Sigmoid colon (tissue), 4 donors: ENCODE data around the gene PRPS2.

ENCODE experiments used
- POLR2A ChIP-seq, 2 donors: fragments of 450-650 bp; IDR thresholded peaks; one replicate each; pipeline ENCODE4 v1.6.1; 2016; ENCODE audit warnings: antibody characterized with exemption in 2 of 2, mild to moderate bottlenecking in 2 of 2, moderate library complexity in 2 of 2
- POLR2AphosphoS5 ChIP-seq, 4 donors: sonication (generic); formaldehyde crosslinking; IDR thresholded peaks; one replicate each; pipeline ENCODE4 v1.6.1; 2017; ENCODE audit warnings: antibody characterized with exemption in 4 of 4
- TF ChIP-seq, protein P1 (sequence below), 4 experiments: fragments of 450-650 bp in 3 of 4; fragments of 200-600 bp in 1 of 4; IDR thresholded peaks; one replicate each; pipeline ENCODE4 v1.5.1; 2016 to 2019; ENCODE audit warnings: antibody characterized with exemption in 4 of 4, mild to moderate bottlenecking in 3 of 4, moderate library complexity in 2 of 4

DNA sequence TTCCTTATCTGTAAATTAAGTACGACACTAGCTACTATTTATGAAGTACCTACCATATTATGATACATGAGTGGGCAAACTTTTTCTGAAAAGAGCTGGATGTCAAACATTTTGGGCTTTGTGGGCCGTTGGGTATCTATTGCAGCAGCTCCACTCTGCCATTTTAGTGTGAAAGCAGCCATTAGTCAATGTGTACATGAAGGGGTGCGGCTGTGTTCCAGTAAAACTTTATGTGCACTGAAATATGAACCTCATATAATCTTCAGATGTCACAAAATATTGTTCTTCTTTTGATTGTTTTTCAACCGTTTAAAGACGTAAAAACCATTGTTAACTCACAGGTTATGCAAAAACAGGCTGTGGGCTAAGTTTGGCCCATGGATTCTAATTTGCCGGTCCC is 14.1 kb downstream of the PRPS2 start:
- TF ChIP-seq, protein P1, sequence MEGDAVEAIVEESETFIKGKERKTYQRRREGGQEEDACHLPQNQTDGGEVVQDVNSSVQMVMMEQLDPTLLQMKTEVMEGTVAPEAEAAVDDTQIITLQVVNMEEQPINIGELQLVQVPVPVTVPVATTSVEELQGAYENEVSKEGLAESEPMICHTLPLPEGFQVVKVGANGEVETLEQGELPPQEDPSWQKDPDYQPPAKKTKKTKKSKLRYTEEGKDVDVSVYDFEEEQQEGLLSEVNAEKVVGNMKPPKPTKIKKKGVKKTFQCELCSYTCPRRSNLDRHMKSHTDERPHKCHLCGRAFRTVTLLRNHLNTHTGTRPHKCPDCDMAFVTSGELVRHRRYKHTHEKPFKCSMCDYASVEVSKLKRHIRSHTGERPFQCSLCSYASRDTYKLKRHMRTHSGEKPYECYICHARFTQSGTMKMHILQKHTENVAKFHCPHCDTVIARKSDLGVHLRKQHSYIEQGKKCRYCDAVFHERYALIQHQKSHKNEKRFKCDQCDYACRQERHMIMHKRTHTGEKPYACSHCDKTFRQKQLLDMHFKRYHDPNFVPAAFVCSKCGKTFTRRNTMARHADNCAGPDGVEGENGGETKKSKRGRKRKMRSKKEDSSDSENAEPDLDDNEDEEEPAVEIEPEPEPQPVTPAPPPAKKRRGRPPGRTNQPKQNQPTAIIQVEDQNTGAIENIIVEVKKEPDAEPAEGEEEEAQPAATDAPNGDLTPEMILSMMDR (IDR thresholded peaks at IDR 0.05), result no peak
- TF ChIP-seq POLR2AphosphoS5 (IDR thresholded peaks at IDR 0.05), result no peak
- no peak for TF ChIP-seq POLR2A (IDR thresholded peaks at IDR 0.05)
